ENCODE results near the gene SLC25A13. TPM values are rescaled to one million over a fixed set of nuclear protein-coding genes. Genes with fewer than 3 reads are reported as not detected.

SLC25A13 gene, protein sequence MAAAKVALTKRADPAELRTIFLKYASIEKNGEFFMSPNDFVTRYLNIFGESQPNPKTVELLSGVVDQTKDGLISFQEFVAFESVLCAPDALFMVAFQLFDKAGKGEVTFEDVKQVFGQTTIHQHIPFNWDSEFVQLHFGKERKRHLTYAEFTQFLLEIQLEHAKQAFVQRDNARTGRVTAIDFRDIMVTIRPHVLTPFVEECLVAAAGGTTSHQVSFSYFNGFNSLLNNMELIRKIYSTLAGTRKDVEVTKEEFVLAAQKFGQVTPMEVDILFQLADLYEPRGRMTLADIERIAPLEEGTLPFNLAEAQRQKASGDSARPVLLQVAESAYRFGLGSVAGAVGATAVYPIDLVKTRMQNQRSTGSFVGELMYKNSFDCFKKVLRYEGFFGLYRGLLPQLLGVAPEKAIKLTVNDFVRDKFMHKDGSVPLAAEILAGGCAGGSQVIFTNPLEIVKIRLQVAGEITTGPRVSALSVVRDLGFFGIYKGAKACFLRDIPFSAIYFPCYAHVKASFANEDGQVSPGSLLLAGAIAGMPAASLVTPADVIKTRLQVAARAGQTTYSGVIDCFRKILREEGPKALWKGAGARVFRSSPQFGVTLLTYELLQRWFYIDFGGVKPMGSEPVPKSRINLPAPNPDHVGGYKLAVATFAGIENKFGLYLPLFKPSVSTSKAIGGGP
- 10.2 and 11.9 TPM in 2 replicates for total RNA-seq

GRCh38 chr7:96321658-96322372, at the start of gene SLC25A13:
Gene SLC25A13, minus strand, starts transcription at chr7:96322098. Its CDS starts 142 bp downstream, at chr7:96321956.

Small RNAs within 50 kb of the gene (small RNA-seq; reads per million reads assigned to genes)
- gene AC084368.1 (not detected), gene MIR591 (not detected), gene RNU6-364P (not detected), gene RNU6-532P (not detected)

All from hair follicle dermal papilla cell (primary cell).